ENCODE measurements around the gene PER2. TPM values are rescaled to one million over a fixed set of nuclear protein-coding genes. Genes with fewer than 3 reads are reported as not detected.

PER2 gene
- total and polyA plus RNA-seq, 2 of the 13 experiments (the other 11 are each of a cell fraction or from before 2014, with no cell fraction given), result 5.1 to 9.4 TPM

DNA sequence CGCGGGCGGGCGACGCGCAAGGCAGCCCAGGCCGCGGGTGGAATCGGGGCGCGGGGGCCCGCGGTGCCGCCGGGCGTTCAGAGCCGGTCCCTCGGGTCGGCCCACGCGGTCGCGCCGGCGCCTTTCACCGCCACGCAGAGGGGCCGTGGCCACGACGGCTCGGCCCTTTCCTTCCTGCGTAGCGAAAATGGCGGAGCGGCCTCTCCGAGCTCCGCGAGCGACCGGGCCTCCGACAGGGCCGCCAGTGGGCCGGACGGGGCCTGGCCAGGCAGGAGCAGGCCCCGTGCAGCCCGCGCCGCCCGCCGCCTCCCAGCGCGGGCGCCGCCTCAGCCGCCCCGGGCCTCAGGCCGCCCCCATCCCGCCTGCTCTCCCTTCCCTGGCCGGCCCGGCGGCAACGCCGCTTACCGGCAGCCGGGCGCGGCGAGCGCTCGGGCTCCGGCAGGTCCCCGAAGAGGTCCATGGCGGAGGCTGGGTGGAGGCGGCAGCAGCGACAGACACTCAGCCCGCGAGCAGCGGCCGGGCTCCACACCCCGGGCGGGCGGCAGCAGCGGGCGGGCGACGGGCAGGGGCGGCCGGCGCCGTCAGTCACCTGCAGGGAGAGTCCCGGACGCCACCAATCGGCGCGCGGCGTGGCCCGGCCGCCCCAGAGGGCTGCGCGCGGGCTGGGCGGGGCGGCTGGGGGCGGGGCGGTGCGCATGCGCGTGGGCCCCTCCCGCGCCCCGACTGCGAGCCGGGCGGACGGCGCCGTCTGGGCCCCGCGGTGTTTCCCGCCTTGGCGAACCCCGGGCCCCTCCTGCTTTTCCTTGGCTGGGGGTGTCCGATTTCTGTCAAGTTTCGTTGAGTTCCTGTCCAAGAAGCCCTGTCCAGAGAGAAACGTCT lies 85.1 kb downstream of the PER2 start, which contains the start of gene ILKAP (continued):
- TF ChIP-seq, protein P1, sequence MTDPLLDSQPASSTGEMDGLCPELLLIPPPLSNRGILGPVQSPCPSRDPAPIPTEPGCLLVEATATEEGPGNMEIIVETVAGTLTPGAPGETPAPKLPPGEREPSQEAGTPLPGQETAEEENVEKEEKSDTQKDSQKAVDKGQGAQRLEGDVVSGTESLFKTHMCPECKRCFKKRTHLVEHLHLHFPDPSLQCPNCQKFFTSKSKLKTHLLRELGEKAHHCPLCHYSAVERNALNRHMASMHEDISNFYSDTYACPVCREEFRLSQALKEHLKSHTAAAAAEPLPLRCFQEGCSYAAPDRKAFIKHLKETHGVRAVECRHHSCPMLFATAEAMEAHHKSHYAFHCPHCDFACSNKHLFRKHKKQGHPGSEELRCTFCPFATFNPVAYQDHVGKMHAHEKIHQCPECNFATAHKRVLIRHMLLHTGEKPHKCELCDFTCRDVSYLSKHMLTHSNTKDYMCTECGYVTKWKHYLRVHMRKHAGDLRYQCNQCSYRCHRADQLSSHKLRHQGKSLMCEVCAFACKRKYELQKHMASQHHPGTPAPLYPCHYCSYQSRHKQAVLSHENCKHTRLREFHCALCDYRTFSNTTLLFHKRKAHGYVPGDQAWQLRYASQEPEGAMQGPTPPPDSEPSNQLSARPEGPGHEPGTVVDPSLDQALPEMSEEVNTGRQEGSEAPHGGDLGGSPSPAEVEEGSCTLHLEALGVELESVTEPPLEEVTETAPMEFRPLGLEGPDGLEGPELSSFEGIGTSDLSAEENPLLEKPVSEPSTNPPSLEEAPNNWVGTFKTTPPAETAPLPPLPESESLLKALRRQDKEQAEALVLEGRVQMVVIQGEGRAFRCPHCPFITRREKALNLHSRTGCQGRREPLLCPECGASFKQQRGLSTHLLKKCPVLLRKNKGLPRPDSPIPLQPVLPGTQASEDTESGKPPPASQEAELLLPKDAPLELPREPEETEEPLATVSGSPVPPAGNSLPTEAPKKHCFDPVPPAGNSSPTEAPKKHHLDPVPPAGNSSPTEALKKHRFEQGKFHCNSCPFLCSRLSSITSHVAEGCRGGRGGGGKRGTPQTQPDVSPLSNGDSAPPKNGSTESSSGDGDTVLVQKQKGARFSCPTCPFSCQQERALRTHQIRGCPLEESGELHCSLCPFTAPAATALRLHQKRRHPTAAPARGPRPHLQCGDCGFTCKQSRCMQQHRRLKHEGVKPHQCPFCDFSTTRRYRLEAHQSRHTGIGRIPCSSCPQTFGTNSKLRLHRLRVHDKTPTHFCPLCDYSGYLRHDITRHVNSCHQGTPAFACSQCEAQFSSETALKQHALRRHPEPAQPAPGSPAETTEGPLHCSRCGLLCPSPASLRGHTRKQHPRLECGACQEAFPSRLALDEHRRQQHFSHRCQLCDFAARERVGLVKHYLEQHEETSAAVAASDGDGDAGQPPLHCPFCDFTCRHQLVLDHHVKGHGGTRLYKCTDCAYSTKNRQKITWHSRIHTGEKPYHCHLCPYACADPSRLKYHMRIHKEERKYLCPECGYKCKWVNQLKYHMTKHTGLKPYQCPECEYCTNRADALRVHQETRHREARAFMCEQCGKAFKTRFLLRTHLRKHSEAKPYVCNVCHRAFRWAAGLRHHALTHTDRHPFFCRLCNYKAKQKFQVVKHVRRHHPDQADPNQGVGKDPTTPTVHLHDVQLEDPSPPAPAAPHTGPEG (CRISPR knock-in tag; IDR thresholded peaks at IDR 0.05), result peak; percentile 93
- TF ChIP-seq, protein P2, sequence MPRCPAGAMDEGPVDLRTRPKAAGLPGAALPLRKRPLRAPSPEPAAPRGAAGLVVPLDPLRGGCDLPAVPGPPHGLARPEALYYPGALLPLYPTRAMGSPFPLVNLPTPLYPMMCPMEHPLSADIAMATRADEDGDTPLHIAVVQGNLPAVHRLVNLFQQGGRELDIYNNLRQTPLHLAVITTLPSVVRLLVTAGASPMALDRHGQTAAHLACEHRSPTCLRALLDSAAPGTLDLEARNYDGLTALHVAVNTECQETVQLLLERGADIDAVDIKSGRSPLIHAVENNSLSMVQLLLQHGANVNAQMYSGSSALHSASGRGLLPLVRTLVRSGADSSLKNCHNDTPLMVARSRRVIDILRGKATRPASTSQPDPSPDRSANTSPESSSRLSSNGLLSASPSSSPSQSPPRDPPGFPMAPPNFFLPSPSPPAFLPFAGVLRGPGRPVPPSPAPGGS (CRISPR knock-in tag; IDR thresholded peaks at IDR 0.05), result no peak
- TF ChIP-seq ZNF749 (CRISPR knock-in tag; IDR thresholded peaks at IDR 0.05; ENCODE audit: borderline replicate concordance) (0 out of 2 replicates have a peak, but pooled peaks have one; percentile 45), ZNF615 (CRISPR knock-in tag; IDR thresholded peaks at IDR 0.05; ENCODE audit: borderline replicate concordance) (no peak), ZNF768 (CRISPR knock-in tag; IDR thresholded peaks at IDR 0.05) (peak; percentile 47; the same call in 1 of the 2 replicates), ZFP36L2 (CRISPR knock-in tag; IDR thresholded peaks at IDR 0.05) (no peak), EZH2 (conservative IDR thresholded peaks at IDR 0.05; ENCODE audit: low read depth, low read length) (no peak), SOX13 (IDR thresholded peaks at IDR 0.05) (no peak), SOX13 (CRISPR knock-in tag; conservative IDR thresholded peaks at IDR 0.05 in 1 of 2, IDR thresholded peaks at IDR 0.05 in 1 of 2) (no peak), KLF11 (CRISPR knock-in tag; IDR thresholded peaks at IDR 0.05) (0 out of 2 replicates have a peak, but pooled peaks have one; percentile 32), SUZ12 (IDR thresholded peaks at IDR 0.05; ENCODE audit: low read depth, low read length) (no peak), SAFB2 (CRISPR knock-in tag; IDR thresholded peaks at IDR 0.05; ENCODE audit: borderline replicate concordance, low read depth) (no peak), ZC3H4 (CRISPR knock-in tag; IDR thresholded peaks at IDR 0.05; ENCODE audit: borderline replicate concordance) (no peak), DMAP1 (CRISPR knock-in tag; IDR thresholded peaks at IDR 0.05) (peak; percentile 52; the same call in 1 of the 2 replicates), ZNF354B (CRISPR knock-in tag; IDR thresholded peaks at IDR 0.05) (no peak), ZFAT (CRISPR knock-in tag; conservative IDR thresholded peaks at IDR 0.05) (peak; percentile 29; the same call in 1 of the 2 replicates), EHMT2 (IDR thresholded peaks at IDR 0.05; ENCODE audit: borderline replicate concordance, low read depth, low read length) (no peak), RCOR2 (CRISPR knock-in tag; IDR thresholded peaks at IDR 0.05) (no peak), GATAD2A (CRISPR knock-in tag; IDR thresholded peaks at IDR 0.05) (no peak), BHLHE40 (IDR thresholded peaks at IDR 0.05; ENCODE audit: low read length) (no peak; the same call in 1 of the 2 replicates), FOSL1 (CRISPR knock-in tag; IDR thresholded peaks at IDR 0.05; ENCODE audit: borderline replicate concordance) (no peak), NR2C2 (CRISPR knock-in tag; IDR thresholded peaks at IDR 0.05; ENCODE audit: borderline replicate concordance) (no peak)
